ENCODE measurements around the gene RNF217.
A peak's percentile ranks its signal among the peaks of the same experiment; 100 is the strongest.

RNF217 gene

DNA sequence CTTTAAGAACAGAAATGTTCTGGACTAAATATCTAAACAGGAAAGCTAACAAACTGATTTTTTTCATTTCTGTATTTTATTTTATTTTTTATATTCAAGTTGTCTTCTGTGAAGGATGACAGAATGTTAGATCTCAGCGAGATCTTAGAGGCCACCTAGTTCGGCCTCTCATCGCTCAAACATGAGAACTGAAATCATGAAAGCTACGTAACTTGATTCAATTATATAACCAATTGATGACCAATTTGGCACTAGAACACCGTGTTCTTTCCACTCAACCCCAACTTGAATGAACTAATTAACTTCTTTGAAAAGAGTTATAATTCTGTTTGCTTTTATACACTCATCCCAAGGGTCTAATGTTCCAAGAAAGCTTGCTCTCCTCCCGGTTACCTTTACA lies 24.6 kb upstream of the RNF217 start:
- no peaks in the 10 kb centered on the region for H3K79me1 ChIP-seq (ENCODE audit: low read length)
- H3K36me3 ChIP-seq (ENCODE audit: control insufficient read depth in 1 of 2, insufficient read depth in 2 of 2, low read length in 2 of 2), result no peaks in the 10 kb centered on the region
- DNase-seq, result no peak
- no peak overlapping the region for H3K4me2 ChIP-seq (ENCODE audit: low read length)
- H4K8ac ChIP-seq (ENCODE audit: low read depth, low read length), result no peak overlapping the region
- no peak overlapping the region for H3K23ac ChIP-seq (ENCODE audit: low read length)
- H2BK120ac ChIP-seq (ENCODE audit: insufficient read depth, low read length, poor library complexity), result no peak overlapping the region
- H2BK12ac ChIP-seq (ENCODE audit: low read length), result no peak overlapping the region
- H3K79me2 ChIP-seq (ENCODE audit: control insufficient read depth, insufficient read depth, low read length, poor library complexity), result no peaks in the 10 kb centered on the region
- no peak overlapping the region for H3K9ac ChIP-seq (ENCODE audit: low read length)
- H3K4me3 ChIP-seq (ENCODE audit: low read depth, low read length), result no peak overlapping the region
- H3K4me1 ChIP-seq (ENCODE audit: control insufficient read depth in 1 of 2, insufficient read depth in 2 of 2, low read length in 2 of 2), result no peaks in the 10 kb centered on the region
- H2BK5ac ChIP-seq (ENCODE audit: low read depth, low read length, poor library complexity), result no peak overlapping the region
- no CpG with 5 or more reads among the region's 6 CpGs for WGBS (ENCODE audit: extremely low coverage, insufficient coverage, insufficient read length)
- H4K91ac ChIP-seq (ENCODE audit: low read depth, low read length), result no peak overlapping the region
- no peaks in the 10 kb centered on the region for H3K27me3 ChIP-seq (ENCODE audit: insufficient read depth, low read length)
- H3K27ac ChIP-seq (ENCODE audit: low read depth, low read length), result no peak overlapping the region
- H3K14ac ChIP-seq (ENCODE audit: low read length), result no peak overlapping the region
- no peak overlapping the region for H2AK5ac ChIP-seq (ENCODE audit: low read length)
- no peak overlapping the region for H3K4ac ChIP-seq (ENCODE audit: low read depth, low read length)
- no peaks in the 10 kb centered on the region for H3K9me3 ChIP-seq (ENCODE audit: insufficient read depth, low read depth, low read length)
- no peak overlapping the region for H2AFZ ChIP-seq (ENCODE audit: insufficient read depth, low read length, poor library complexity)
- no peak overlapping the region for H4K12ac ChIP-seq (ENCODE audit: low read depth, low read length)
- no peak overlapping the region for H3K18ac ChIP-seq (ENCODE audit: low read length)

DNA sequence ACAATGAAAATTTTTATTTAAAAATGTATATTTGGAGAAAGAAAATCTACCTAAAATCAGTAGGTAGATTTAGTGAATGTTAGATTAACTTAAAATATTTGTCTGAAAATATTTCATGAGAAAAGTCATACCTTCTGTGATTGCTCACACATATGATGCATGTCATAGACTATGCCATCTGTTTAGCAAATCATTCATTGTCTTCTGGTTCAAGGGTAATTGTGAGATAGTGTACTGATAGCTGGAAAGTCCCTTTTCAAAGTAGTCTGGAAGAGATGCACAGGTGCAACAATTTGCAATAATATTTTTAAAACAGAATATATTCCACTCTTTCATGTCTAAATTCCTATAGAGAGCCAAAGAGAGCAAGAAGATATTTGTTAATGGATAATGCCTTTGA lies 21.0 kb upstream of the RNF217 start:
- Histone ChIP-seq H3K18ac (ENCODE audit: low read length) (no peak overlapping the region), H3K79me1 (ENCODE audit: low read length) (no peaks in the 10 kb centered on the region), H2AK5ac (ENCODE audit: low read length) (no peak overlapping the region), H3K4me3 (ENCODE audit: low read depth, low read length) (no peak overlapping the region), H3K9ac (ENCODE audit: low read length) (no peak overlapping the region), H3K4me2 (ENCODE audit: low read length) (no peak overlapping the region), H3K27me3 (ENCODE audit: insufficient read depth, low read length) (no peaks in the 10 kb centered on the region), H3K79me2 (ENCODE audit: control insufficient read depth, insufficient read depth, low read length, poor library complexity) (no peaks in the 10 kb centered on the region), H2BK12ac (ENCODE audit: low read length) (no peak overlapping the region), H3K27ac (ENCODE audit: low read depth, low read length) (no peak overlapping the region), H2AFZ (ENCODE audit: insufficient read depth, low read length, poor library complexity) (no peak overlapping the region), H2BK120ac (ENCODE audit: insufficient read depth, low read length, poor library complexity) (no peak overlapping the region), H3K14ac (ENCODE audit: low read length) (no peak overlapping the region), H3K4me1 (ENCODE audit: control insufficient read depth in 1 of 2, insufficient read depth in 2 of 2, low read length in 2 of 2) (no peaks in the 10 kb centered on the region), H3K23ac (ENCODE audit: low read length) (no peak overlapping the region), H2BK5ac (ENCODE audit: low read depth, low read length, poor library complexity) (no peak overlapping the region), H4K12ac (ENCODE audit: low read depth, low read length) (no peak overlapping the region), H3K36me3 (ENCODE audit: control insufficient read depth in 1 of 2, insufficient read depth in 2 of 2, low read length in 2 of 2) (no peaks in the 10 kb centered on the region), H4K91ac (ENCODE audit: low read depth, low read length) (no peak overlapping the region), H3K4ac (ENCODE audit: low read depth, low read length) (no peak overlapping the region), H4K8ac (ENCODE audit: low read depth, low read length) (no peak overlapping the region), H3K9me3 (ENCODE audit: insufficient read depth, low read depth, low read length) (no peaks in the 10 kb centered on the region)
- DNase-seq, result no peak

DNA sequence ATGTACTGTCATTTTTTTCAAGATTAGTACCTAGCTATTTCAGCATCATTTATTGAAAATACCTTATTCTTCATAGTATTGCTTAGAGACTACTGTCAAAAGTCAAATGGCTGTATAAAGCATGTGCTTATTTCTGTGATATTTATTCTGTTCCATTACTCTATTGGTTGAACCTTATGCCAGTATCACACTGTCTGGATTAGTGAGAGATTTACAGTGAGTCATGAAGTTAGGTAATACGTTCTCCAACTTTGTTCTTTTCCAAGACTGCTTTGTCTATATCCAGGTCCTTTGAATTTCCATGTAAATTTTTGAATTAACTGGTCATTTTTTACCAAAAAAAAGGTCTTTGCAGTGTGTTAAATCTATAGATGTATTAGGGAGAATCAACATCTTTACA lies 18.6 kb upstream of the RNF217 start:
- Histone ChIP-seq H3K36me3 (ENCODE audit: control insufficient read depth in 1 of 2, insufficient read depth in 2 of 2, low read length in 2 of 2) (no peaks in the 10 kb centered on the region), H3K9me3 (ENCODE audit: insufficient read depth, low read depth, low read length) (no peaks in the 10 kb centered on the region), H2BK120ac (ENCODE audit: insufficient read depth, low read length, poor library complexity) (no peak overlapping the region), H3K14ac (ENCODE audit: low read length) (no peak overlapping the region), H3K4me1 (ENCODE audit: control insufficient read depth in 1 of 2, insufficient read depth in 2 of 2, low read length in 2 of 2) (no peaks in the 10 kb centered on the region), H3K23ac (ENCODE audit: low read length) (no peak overlapping the region), H3K4me2 (ENCODE audit: low read length) (no peak overlapping the region), H2BK12ac (ENCODE audit: low read length) (no peak overlapping the region), H4K12ac (ENCODE audit: low read depth, low read length) (no peak overlapping the region), H2BK5ac (ENCODE audit: low read depth, low read length, poor library complexity) (no peak overlapping the region), H3K27me3 (ENCODE audit: insufficient read depth, low read length) (no peaks in the 10 kb centered on the region), H3K4ac (ENCODE audit: low read depth, low read length) (no peak overlapping the region), H3K9ac (ENCODE audit: low read length) (no peak overlapping the region), H2AFZ (ENCODE audit: insufficient read depth, low read length, poor library complexity) (no peak overlapping the region), H2AK5ac (ENCODE audit: low read length) (no peak overlapping the region), H4K8ac (ENCODE audit: low read depth, low read length) (no peak overlapping the region), H3K18ac (ENCODE audit: low read length) (no peak overlapping the region), H3K4me3 (ENCODE audit: low read depth, low read length) (no peak overlapping the region), H3K27ac (ENCODE audit: low read depth, low read length) (no peak overlapping the region), H3K79me2 (ENCODE audit: control insufficient read depth, insufficient read depth, low read length, poor library complexity) (no peaks in the 10 kb centered on the region), H3K79me1 (ENCODE audit: low read length) (no peaks in the 10 kb centered on the region), H4K91ac (ENCODE audit: low read depth, low read length) (no peak overlapping the region)
- WGBS (ENCODE audit: extremely low coverage, insufficient coverage, insufficient read length), result no CpG with 5 or more reads among the region's 1 CpG
- DNase-seq, result peak in 1 of 2 donors; percentile 8

DNA sequence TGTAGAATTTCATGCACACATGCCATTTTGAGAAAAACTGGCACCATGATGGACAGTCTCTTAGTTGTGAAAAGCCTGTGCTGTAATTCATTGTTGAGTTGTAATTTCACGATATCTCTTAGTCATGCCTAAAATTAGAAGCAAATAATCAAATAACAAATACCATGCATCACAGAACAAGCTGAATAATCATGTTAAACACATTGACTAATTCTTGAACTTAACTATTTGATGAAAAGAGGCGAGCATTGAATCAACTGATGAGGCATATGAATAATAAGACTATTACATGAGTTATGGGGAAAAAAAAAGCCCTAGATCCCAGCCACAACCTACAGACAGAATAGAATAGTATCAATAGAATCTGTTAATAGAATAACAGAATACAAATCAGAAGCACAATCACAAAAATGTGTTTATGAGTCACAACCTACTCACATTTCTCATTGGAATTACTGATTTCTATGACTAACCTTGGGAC lies 14.2 kb upstream of the RNF217 start:
- Histone ChIP-seq H3K23ac (ENCODE audit: low read length) (no peak overlapping the region), H3K9me3 (ENCODE audit: insufficient read depth, low read depth, low read length) (no peaks in the 10 kb centered on the region), H2BK12ac (ENCODE audit: low read length) (no peak overlapping the region), H4K8ac (ENCODE audit: low read depth, low read length) (no peak overlapping the region), H3K4ac (ENCODE audit: low read depth, low read length) (no peak overlapping the region), H3K27ac (ENCODE audit: low read depth, low read length) (no peak overlapping the region), H3K4me3 (ENCODE audit: low read depth, low read length) (no peak overlapping the region), H2AK5ac (ENCODE audit: low read length) (no peak overlapping the region), H3K14ac (ENCODE audit: low read length) (no peak overlapping the region), H3K4me1 (ENCODE audit: control insufficient read depth in 1 of 2, insufficient read depth in 2 of 2, low read length in 2 of 2) (no peaks in the 10 kb centered on the region), H2AFZ (ENCODE audit: insufficient read depth, low read length, poor library complexity) (no peak overlapping the region), H3K27me3 (ENCODE audit: insufficient read depth, low read length) (no peaks in the 10 kb centered on the region), H3K36me3 (ENCODE audit: control insufficient read depth in 1 of 2, insufficient read depth in 2 of 2, low read length in 2 of 2) (no peaks in the 10 kb centered on the region), H3K18ac (ENCODE audit: low read length) (no peak overlapping the region), H3K9ac (ENCODE audit: low read length) (no peak overlapping the region), H2BK120ac (ENCODE audit: insufficient read depth, low read length, poor library complexity) (no peak overlapping the region), H4K91ac (ENCODE audit: low read depth, low read length) (no peak overlapping the region), H3K4me2 (ENCODE audit: low read length) (no peak overlapping the region), H4K12ac (ENCODE audit: low read depth, low read length) (no peak overlapping the region), H2BK5ac (ENCODE audit: low read depth, low read length, poor library complexity) (no peak overlapping the region), H3K79me2 (ENCODE audit: control insufficient read depth, insufficient read depth, low read length, poor library complexity) (no peaks in the 10 kb centered on the region), H3K79me1 (ENCODE audit: low read length) (no peaks in the 10 kb centered on the region)
- no CpG with 5 or more reads among the region's 2 CpGs for WGBS (ENCODE audit: extremely low coverage, insufficient coverage, insufficient read length)
- no peak for DNase-seq
